ENCODE results near the gene AOX1.
A peak's percentile ranks its signal among the peaks of the same experiment; 100 is the strongest.
"Not testable (repeated sequence)": the region's sequence is repeated elsewhere in the genome, so short reads cannot be mapped to it uniquely, and the experiment has no call there.

Gene AOX1

GRCh38 chr2:200670313-200670712, 84.5 kb downstream of the AOX1 start:
- no peak for DNase-seq

GRCh38 chr2:200670751-200671150, 84.9 kb downstream of the AOX1 start:
- no peak for DNase-seq

DNA sequence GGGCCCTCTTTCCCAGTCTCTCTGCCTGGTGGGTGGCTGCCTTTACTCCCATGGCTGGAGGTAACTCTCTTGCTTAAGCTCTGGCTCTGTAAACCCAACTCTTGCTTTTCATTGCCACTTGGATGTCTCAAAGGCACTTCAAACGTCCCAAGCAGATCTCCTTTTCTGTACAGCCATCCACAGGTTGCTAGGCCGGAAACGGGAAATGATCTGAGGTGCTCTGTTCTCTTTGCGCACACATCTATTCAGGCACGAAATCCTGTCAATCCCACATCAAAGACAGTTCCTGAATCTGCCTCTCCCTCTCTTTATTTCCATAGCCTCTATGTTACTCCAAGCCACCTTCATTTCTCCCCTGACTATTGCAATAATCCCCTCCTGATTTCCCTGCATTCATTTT, 87.4 kb downstream of the AOX1 start:
- no peak for DNase-seq

GRCh38 chr2:200674837-200675236, 89.0 kb downstream of the AOX1 start:
- DNase-seq: no peak

DNA sequence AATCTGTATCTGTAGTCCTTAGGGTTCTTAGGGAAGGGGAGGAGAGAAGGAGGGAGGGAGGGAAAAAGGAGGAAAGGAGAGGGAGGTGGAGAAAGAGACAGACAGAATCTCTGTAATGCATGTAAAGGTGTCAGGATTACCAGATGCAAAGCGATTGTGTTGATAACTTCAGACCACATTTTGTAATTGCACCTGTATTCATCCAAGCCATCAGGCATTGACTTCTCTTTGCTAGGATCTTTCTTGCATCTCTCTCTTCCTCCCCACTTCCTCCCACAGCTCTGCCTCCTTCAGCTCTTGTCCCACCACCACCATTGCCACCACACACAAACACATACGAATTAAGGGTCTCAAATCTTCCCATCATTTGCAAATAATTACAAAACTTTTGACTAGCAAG, 91.4 kb downstream of the AOX1 start:
- DNase-seq: no peak

- DNase-seq: no peak
Observed at GRCh38 chr2:200677721-200678532, 92.1 kb downstream of the AOX1 start.

- no peak for DNase-seq
Observed at GRCh38 chr2:200679127-200679526, 93.3 kb downstream of the AOX1 start.

GRCh38 chr2:200679535-200679934, 93.7 kb downstream of the AOX1 start:
- DNase-seq: no peak

- DNase-seq: no peak
Observed at GRCh38 chr2:200681697-200682096, 95.9 kb downstream of the AOX1 start.

DNA sequence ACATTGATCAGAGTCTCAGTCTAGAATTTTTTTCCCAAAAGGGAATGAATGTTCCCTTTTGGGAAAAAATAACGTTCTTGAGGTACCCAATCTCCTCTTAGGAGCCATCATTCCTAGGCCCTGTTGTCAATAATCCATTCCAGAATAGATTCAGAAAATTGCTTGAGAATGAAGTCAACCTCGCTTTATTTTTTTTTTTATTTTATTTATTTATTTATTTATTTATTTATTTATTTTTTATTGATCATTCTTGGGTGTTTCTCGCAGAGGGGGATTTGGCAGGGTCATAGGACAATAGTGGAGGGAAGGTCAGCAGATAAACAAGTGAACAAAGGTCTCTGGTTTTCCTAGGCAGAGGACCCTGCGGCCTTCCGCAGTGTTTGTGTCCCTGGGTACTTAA, 96.6 kb downstream of the AOX1 start:
- DNase-seq: not testable (repeated sequence)

- no peak for DNase-seq
Observed at GRCh38 chr2:200687922-200688920, 102.4 kb downstream of the AOX1 start.

- DNase-seq: no peak
Observed at GRCh38 chr2:200689115-200689514, 103.3 kb downstream of the AOX1 start.

- no peak for DNase-seq
Observed at GRCh38 chr2:200693836-200694470, 108.1 kb downstream of the AOX1 start.

DNA sequence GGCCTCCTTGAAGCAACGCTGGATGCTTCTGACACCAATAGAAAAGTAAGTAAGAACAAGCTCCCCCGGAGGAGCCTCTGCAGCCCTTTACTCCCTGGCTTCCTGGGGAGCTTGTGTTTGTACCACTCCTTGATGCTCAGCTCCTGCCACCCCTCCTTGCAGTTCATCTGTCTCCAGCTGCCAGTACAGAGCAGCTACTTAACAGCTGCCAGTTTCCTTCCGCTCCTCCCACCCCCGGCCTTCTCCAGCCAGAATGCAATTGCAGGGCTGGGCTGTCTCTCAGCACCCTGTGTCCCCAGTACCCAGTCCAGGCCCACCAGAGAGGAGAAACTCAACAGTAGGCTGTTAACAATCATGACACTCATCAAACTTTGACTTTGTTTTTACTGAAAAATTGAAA, 109.4 kb downstream of the AOX1 start:
- no peak for DNase-seq

DNA sequence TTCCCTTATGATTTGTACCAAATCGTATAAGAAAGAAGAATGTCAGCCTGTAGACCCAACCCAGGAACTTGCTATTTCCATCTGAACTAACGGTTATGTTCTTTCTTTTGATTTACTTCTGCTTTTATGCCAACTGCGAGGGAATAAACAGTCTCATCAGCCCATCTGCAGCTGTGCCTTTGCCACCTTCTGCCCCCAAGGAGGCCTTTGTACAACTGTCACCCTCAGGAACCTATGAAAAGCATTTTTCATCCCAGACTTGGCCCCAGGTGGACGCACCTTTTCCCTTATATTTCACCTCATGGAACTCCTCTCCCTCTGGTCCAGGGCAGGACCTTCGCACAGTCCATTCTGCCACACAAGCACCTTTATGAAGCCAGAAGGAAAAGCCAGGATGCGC, 109.8 kb downstream of the AOX1 start:
- DNase-seq: no peak

DNA sequence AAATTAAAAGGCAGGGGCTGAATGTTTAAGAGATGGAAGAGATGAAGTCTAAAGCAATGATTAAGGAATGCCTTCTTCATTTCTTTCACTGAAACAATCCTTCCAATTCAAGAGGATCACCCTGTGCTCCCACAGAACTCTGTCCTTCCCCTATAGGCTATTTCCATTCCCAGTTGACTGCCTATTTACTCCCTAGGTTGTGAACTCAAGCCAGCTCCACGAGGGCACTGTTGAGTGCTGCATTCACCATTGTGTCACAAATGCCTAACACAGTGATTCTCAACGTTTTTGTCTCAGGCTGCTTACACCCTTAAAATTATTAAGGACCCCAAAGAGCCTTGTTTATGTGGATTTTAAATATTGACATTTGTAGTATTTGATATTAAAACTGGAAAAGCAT, 112.4 kb downstream of the AOX1 start:
- no peak for DNase-seq

- DNase-seq: no peak
Observed at GRCh38 chr2:200699310-200699709, 113.5 kb downstream of the AOX1 start.

DNA sequence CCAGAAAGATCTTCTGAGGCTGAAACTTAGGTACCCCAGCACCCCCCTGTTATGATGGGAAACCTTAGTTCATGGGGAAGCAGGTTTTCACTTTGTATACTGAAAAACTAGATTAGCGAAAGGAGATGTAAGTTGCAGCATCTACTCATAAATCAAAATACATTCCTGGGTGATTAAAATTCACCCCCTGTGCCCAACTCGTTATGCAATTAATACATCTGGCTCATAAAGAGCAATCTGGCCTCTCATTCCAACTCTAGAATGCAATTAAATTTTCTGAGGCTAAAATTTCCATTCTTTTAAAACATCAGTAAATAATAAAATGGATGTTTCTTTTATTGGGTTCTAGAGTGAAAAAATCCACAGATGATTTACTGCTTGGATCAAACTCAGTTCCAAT, 115.0 kb downstream of the AOX1 start:
- no peak for DNase-seq

DNA sequence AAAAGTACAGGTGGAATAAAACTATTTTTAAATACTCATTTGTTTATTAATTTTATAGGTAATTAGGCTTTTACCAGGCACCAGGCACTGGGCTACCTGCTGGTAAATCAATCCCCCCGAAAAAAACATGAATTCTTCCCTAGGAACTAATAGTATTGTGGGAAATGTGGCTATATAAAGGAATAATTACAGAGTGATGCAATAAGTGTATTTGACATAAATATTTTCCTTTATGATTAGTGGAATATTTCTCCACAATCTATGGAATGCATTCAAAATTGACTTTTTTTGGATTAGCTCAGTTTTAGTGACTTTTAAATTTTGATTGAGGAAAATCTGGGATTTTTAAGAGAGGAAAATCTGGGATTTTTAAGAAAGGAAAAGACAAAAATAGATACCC, 116.2 kb downstream of the AOX1 start:
- no peak for DNase-seq

GRCh38 chr2:200702646-200703118, 116.9 kb downstream of the AOX1 start:
- DNase-seq: peak; percentile 47

DNA sequence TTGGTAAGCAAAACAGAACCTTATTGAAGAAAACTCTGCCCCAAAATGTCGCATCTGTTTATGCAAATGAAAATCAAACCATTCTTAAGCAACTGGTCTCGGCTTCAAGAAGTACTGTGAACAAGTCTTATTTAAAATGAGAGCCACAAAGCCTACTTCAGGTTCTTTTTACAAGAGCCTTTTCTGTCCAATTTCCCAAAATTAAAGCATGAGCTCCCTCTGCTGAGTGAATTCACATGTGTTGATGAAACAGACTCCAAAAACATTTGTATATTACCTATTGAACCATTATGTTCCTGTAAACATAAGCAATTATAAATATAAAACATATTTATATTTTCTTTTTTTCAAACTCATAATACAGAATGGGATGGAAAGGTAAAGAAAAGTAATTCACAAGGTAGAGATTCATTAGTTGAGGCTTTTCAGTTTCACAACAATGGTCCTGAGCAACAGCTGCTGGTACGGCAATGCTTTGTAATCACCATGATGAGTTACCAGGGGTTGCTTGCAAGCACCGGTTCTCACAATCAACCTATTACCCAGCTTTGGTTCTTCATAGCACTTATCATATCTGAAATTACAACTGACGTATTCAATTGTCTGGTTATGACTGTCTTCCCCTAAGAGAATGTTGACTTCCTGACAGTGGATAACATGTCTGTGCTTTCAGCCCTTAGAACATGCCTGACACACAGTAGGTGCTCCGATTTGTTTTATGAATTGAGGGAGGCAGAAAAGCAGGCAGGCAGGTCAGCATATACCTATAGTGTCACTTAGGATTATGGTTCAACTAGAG, 117.5 kb downstream of the AOX1 start:
- peak; percentile 26 for DNase-seq

DNA sequence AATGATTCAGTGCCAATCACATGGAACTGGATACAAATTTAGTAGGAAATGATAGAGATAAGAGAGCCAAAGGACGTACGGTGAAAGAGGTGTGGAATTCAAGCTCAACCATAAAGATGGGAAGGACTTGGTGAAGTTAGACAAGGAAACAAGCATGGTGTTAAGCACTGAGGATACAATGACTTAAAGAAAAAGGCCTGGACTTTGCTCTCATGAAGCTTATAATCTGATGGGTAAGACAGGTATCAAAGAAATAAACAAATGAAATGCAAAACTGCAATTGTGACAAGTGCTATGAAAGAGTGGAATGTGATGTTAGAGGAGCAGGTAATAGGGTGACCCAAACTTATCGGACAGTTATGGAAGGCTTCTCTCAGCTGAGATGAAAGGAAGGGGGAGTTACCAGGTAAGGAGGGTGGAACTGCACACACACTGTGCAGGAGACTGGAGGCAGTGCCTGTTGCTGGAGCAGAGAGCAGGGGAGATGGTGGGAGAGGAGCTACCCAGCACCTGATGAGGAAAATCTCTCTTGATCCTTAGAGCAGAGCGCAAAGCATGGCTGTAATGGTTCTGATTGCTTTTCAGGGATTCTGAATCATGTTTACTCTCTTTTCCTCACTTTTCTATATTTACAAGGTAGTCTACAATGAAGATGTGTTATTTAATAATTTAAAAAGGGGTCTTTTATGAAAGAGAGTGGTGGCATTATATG, 118.3 kb downstream of the AOX1 start:
- DNase-seq: no peak
